Caco-2 (cell line): ENCODE measurements around the gene PERCC1. TPM values are rescaled to one million over a fixed set of nuclear protein-coding genes. Genes with fewer than 3 reads are reported as not detected.

Source experiments
- BruUV-seq: library from RNA; stranded (reverse); fragments of 400-500 nt; replicated peaks from 2 replicates; lab custom pipeline; 2021; lab: Mats Ljungman, UMichigan
- CTCF ChIA-PET: fragments of 300-600 bp; sonication (Branson Sonifier 250); formaldehyde crosslinking; loops from one replicate; lab custom pipeline; 2022; ENCODE audit warnings: antibody characterized with exemption; lab: Charles Lee
- POLR2A ChIA-PET: fragments of 300-600 bp; sonication (Branson Sonifier 250); formaldehyde crosslinking; loops from one replicate; lab custom pipeline; 2022; ENCODE audit warnings: antibody characterized with exemption; lab: Charles Lee
- DNase-seq, 2 experiments: peaks; one replicate each; pipeline versions ENCODE4 v3.0.0 to v3.0.0-alpha.2; 2020 to 2022
- H3K27me3 ChIP-seq: replicated peaks from 2 replicates; pipeline ENCODE4 v1.6.0; 2011; ENCODE audit warnings: low read length; ENCODE audit not compliant: control insufficient read depth, insufficient read depth
- H3K36me3 ChIP-seq: 2 replicates; pipeline ENCODE4 v1.5.1; 2011; ENCODE audit warnings: low read length; ENCODE audit not compliant: control insufficient read depth, insufficient read depth
- H3K4me1 ChIP-seq: fragments of 250-450 bp; sonication (Bioruptor Pico); 2 replicates; pipeline ENCODE4 v1.5.1; 2020; ENCODE audit warnings: mild to moderate bottlenecking
- H3K4me3 ChIP-seq: 2 replicates; pipeline ENCODE4 v1.5.1; 2011; ENCODE audit warnings: low read depth, mild to moderate bottlenecking, control low read depth, low read length
- H3K9me3 ChIP-seq: fragments of 250-450 bp; sonication (Bioruptor Pico); 2 replicates; pipeline ENCODE4 v1.5.1; 2020; ENCODE audit warnings: mild to moderate bottlenecking, moderate library complexity
- H3K27ac Mint-ChIP-seq: one replicate; pipeline ENCODE4 v1.8.0; 2022; ENCODE audit warnings: mixed read lengths; ENCODE audit not compliant: unreplicated experiment
- H3K27me3 Mint-ChIP-seq: one replicate; pipeline ENCODE4 v1.8.0; 2022; ENCODE audit warnings: mixed read lengths; ENCODE audit not compliant: insufficient read depth, unreplicated experiment
- H3K36me3 Mint-ChIP-seq: one replicate; pipeline ENCODE4 v1.8.0; 2022; ENCODE audit warnings: mild to moderate bottlenecking, mixed read lengths; ENCODE audit not compliant: insufficient read depth, unreplicated experiment
- H3K4me1 Mint-ChIP-seq: one replicate; pipeline ENCODE4 v1.8.0; 2022; ENCODE audit warnings: low read depth, mixed read lengths; ENCODE audit not compliant: unreplicated experiment
- H3K4me3 Mint-ChIP-seq: one replicate; pipeline ENCODE4 v1.8.0; 2022; ENCODE audit warnings: mild to moderate bottlenecking, moderate library complexity, mixed read lengths; ENCODE audit not compliant: unreplicated experiment
- H3K9me3 Mint-ChIP-seq: one replicate; pipeline ENCODE4 v1.8.0; 2022; ENCODE audit warnings: mixed read lengths; ENCODE audit not compliant: unreplicated experiment
- intact Hi-C: fragments of 100-400 bp; cut with micrococcal nuclease; formaldehyde crosslinking; loops from one replicate; pipeline ENCODE4 v1.10.0; 2022; ENCODE audit not compliant: unreplicated experiment
- total RNA-seq: library from RNA; stranded (reverse); gene quantifications from 2 replicates; pipeline ENCODE4 v1.2.3, GENCODE V29; 2022
- TF ChIP-seq, protein P1 (sequence below), 2 experiments: fragments of 200-600 bp in 1 of 2; IDR thresholded peaks; 1 replicate in 1 of 2; 2 replicates in 1 of 2; pipeline versions ENCODE4 v1.5.1 to v1.8.0; 2011 to 2022; ENCODE audit warnings: antibody characterized with exemption in 1 of 2, control low read depth in 1 of 2, inconsistent platforms in 1 of 2, low read depth in 1 of 2, low read length in 1 of 2, mild to moderate bottlenecking in 1 of 2, moderate library complexity in 1 of 2; ENCODE audit not compliant: insufficient read depth in 1 of 2, severe bottlenecking in 1 of 2, unreplicated experiment in 1 of 2

PERCC1 gene
- total RNA-seq, 1 experiment from 2014 or later = 2.1 TPM

DNA sequence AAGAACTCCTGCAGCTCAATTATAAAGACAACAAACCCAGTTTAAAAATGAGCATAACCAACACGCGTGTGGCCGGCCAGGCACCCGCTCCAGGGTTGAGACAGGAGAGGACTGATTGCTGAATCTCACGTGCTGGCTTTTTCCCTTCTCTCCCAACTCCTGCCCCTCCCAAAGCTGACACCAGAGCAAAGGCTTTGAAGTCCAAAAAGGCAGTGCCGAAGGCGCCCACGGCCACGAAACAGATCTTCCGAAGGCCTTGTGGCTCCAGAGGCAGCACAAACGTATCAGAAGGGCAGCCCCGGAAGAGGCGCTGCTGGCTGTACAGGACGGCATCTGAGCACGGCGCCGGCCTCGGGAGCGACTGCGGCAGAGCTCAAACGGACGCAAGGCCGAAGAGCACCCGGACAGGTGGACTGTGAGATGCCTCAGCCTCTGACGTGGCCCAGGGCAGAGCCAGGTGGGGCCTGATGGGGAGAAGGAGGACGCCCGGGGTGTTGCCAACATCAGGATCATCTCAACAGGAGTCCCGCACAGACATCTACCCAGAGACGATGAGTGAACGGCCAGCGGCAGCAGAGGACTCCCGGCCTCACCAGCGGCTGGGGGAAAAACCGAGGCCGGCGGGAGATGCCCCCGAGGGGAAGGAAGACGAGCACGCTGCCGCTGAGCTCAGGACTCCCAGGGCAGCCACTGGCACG lies 33.5 kb downstream of the PERCC1 start:
- Histone ChIP-seq H3K36me3 (no peaks in the 10 kb centered on the region), H3K27me3 (no peaks in the 10 kb centered on the region), H3K9me3 (no peaks in the 10 kb centered on the region), H3K4me1 (no peaks in the 10 kb centered on the region), H3K4me3 (no peak overlapping the region)
- H3K36me3 Mint-ChIP-seq = peaks cover 14% of the 10 kb centered on the region
- intact Hi-C loops = no loop called here
- DNase-seq = no peak
- ChIA-PET CTCF (no interaction called here), POLR2A (no interaction called here)
- H3K27ac Mint-ChIP-seq = no peak overlapping the region
- no peaks in the 10 kb centered on the region for H3K27me3 Mint-ChIP-seq
- no peak overlapping the region for H3K4me3 Mint-ChIP-seq
- H3K9me3 Mint-ChIP-seq = no peaks in the 10 kb centered on the region
- no TSS peak for BruUV-seq
- no peaks in the 10 kb centered on the region for H3K4me1 Mint-ChIP-seq
- TF ChIP-seq, protein P1, sequence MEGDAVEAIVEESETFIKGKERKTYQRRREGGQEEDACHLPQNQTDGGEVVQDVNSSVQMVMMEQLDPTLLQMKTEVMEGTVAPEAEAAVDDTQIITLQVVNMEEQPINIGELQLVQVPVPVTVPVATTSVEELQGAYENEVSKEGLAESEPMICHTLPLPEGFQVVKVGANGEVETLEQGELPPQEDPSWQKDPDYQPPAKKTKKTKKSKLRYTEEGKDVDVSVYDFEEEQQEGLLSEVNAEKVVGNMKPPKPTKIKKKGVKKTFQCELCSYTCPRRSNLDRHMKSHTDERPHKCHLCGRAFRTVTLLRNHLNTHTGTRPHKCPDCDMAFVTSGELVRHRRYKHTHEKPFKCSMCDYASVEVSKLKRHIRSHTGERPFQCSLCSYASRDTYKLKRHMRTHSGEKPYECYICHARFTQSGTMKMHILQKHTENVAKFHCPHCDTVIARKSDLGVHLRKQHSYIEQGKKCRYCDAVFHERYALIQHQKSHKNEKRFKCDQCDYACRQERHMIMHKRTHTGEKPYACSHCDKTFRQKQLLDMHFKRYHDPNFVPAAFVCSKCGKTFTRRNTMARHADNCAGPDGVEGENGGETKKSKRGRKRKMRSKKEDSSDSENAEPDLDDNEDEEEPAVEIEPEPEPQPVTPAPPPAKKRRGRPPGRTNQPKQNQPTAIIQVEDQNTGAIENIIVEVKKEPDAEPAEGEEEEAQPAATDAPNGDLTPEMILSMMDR (IDR thresholded peaks at IDR 0.05; ENCODE audit: insufficient read depth in 1 of 2, low read depth in 1 of 2, low read length in 1 of 2, severe bottlenecking in 1 of 2, unreplicated experiment in 1 of 2) = no peak

DNA sequence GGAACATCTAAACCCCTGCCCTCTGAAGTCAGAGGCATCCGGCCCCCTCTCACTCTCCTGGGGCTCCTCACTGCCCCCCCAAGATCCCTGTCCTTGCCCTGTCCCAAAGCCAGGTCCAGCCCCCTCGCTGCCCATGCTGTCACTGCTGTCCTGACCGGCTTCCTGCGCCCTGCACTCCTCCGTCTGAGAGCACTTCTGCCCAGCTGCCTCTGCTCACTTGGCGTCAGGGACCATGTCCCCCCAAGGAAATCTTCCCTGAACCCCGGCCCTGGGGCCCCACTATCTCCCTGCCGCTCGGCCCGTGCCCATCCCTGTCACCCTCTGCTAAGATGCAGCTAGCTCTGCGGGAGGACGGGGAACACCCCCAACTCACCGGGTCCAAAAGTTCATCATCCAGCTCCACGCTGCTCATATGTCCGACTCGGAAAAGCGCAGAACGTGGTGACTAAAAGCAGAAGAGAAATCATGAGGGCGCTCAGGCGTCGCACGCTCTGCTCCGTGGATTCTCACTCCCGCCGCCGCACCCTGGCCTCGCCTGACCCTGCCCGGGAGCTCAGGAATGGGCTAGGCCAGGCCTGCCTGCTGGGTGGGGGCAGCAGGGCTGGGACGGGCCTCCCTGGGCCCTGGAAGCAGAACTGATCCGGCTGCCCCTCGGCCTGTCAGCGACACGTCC lies 34.2 kb downstream of the PERCC1 start:
- H3K36me3 ChIP-seq = no peaks in the 10 kb centered on the region
- BruUV-seq = no TSS peak
- Mint-ChIP-seq H3K4me3 (no peak overlapping the region), H3K27ac (no peak overlapping the region), H3K27me3 (no peaks in the 10 kb centered on the region), H3K9me3 (no peaks in the 10 kb centered on the region), H3K36me3 (peaks cover 14% of the 10 kb centered on the region), H3K4me1 (no peaks in the 10 kb centered on the region)
- H3K4me3 ChIP-seq = no peak overlapping the region
- H3K4me1 ChIP-seq = no peaks in the 10 kb centered on the region
- intact Hi-C loops = no loop called here
- TF ChIP-seq, protein P1 (IDR thresholded peaks at IDR 0.05; ENCODE audit: insufficient read depth in 1 of 2, low read depth in 1 of 2, low read length in 1 of 2, severe bottlenecking in 1 of 2, unreplicated experiment in 1 of 2) = no peak
- POLR2A ChIA-PET = no interaction called here
- H3K9me3 ChIP-seq = no peaks in the 10 kb centered on the region
- no peaks in the 10 kb centered on the region for H3K27me3 ChIP-seq
- DNase-seq = no peak
- CTCF ChIA-PET = interaction anchor here (0.7 kb wide), 1 partner anchor 15 kb away, joined by 3 read pairs; no protein-coding TSS in a partner anchor

DNA sequence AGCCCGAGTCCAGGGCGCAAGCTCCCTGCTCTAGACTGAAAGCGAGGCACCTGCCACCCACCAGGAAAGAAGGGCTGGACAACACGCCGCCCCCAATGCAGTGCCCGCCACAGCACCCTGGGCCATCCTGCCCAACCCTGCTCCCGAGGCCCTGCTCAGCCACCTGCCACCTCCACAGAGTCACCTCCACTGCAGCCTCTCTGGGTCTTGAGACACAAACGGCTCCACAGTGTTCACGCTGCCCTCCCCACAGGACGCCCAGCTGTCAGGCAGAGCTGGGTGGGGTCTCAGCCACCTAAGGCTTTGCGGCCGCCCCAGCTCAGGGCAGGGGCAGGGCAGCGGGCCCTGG lies 34.7 kb downstream of the PERCC1 start:
- no peaks in the 10 kb centered on the region; the same call in 1 of the 2 replicates for H3K36me3 ChIP-seq
- ChIA-PET POLR2A (no interaction called here), CTCF (interaction anchor here (0.7 kb wide), 1 partner anchor 14 kb away, joined by 3 read pairs; no protein-coding TSS in a partner anchor)
- TF ChIP-seq, protein P1 (IDR thresholded peaks at IDR 0.05; ENCODE audit: insufficient read depth in 1 of 2, low read depth in 1 of 2, low read length in 1 of 2, severe bottlenecking in 1 of 2, unreplicated experiment in 1 of 2) = no peak
- Mint-ChIP-seq H3K4me1 (no peaks in the 10 kb centered on the region), H3K27me3 (no peaks in the 10 kb centered on the region), H3K4me3 (no peak overlapping the region), H3K36me3 (peaks cover 11% of the 10 kb centered on the region), H3K9me3 (no peaks in the 10 kb centered on the region), H3K27ac (no peak overlapping the region)
- no peaks in the 10 kb centered on the region for H3K27me3 ChIP-seq
- H3K4me3 ChIP-seq = no peak overlapping the region
- no peaks in the 10 kb centered on the region for H3K4me1 ChIP-seq
- no peak for DNase-seq
- intact Hi-C loops = no loop called here
- BruUV-seq = no TSS peak
- no peaks in the 10 kb centered on the region for H3K9me3 ChIP-seq
